Neuronal stem cell (in vitro differentiated cells): Measurements from ENCODE around the gene TRPM1.

ENCODE experiments used
- DNase-seq: peaks from one replicate; pipeline ENCODE4 v3.0.0-alpha.2; 2013; ENCODE audit warnings: low spot score
- H2AFZ ChIP-seq: one replicate; pipeline ENCODE4 v1.6.1; 2013; ENCODE audit warnings: mild to moderate bottlenecking, low read length, inconsistent platforms
- H2AK5ac ChIP-seq: 2 replicates; pipeline ENCODE4 v1.6.1; 2013; ENCODE audit warnings: low read depth, mild to moderate bottlenecking, inconsistent platforms, low read length, moderate library complexity, mixed read lengths
- H2BK120ac ChIP-seq: 2 replicates; pipeline ENCODE4 v1.6.1; 2013; ENCODE audit warnings: low read depth, mild to moderate bottlenecking, inconsistent platforms, low read length, moderate library complexity, mixed read lengths
- H2BK12ac ChIP-seq: one replicate; pipeline ENCODE4 v1.6.1; 2013; ENCODE audit warnings: low read length, inconsistent platforms
- H2BK15ac ChIP-seq: 2 replicates; pipeline ENCODE4 v1.6.1; 2013; ENCODE audit warnings: mild to moderate bottlenecking, low read length, inconsistent platforms, mixed read lengths
- H2BK5ac ChIP-seq: one replicate; pipeline ENCODE4 v1.6.1; 2013; ENCODE audit warnings: inconsistent platforms, mild to moderate bottlenecking, low read length, moderate library complexity
- H3K14ac ChIP-seq: one replicate; pipeline ENCODE4 v1.6.1; 2013; ENCODE audit warnings: low read length, inconsistent platforms
- H3K18ac ChIP-seq: 2 replicates; pipeline ENCODE4 v1.6.1; 2013; ENCODE audit warnings: low read length, inconsistent platforms
- H3K23ac ChIP-seq: 2 replicates; pipeline ENCODE4 v1.6.1; 2013; ENCODE audit warnings: low read depth, mild to moderate bottlenecking, mixed read lengths, low read length, inconsistent platforms; ENCODE audit not compliant: poor library complexity
- H3K27ac ChIP-seq: replicated peaks from 3 replicates; pipeline ENCODE4 v1.5.1; 2013; ENCODE audit warnings: low read length, inconsistent platforms
- H3K27me3 ChIP-seq, 3 experiments: 2 replicates each; pipeline ENCODE4 v1.6.1; 2013; ENCODE audit warnings: low read length in 3 of 3, mild to moderate bottlenecking in 2 of 3, inconsistent platforms in 1 of 3, low read depth in 1 of 3, mixed read lengths in 1 of 3, moderate library complexity in 1 of 3; ENCODE audit not compliant: control insufficient read depth in 3 of 3, insufficient read depth in 3 of 3
- H3K36me3 ChIP-seq, 2 donors: replicated peaks in 1 of 2; 2 replicates each; pipeline ENCODE4 v1.6.1; 2013; ENCODE audit warnings: low read length in 2 of 2; ENCODE audit not compliant: control insufficient read depth in 2 of 2, insufficient read depth in 2 of 2
- H3K4ac ChIP-seq: 2 replicates; pipeline ENCODE4 v1.6.1; 2013; ENCODE audit warnings: inconsistent platforms, mild to moderate bottlenecking, low read length, moderate library complexity
- H3K4me1 ChIP-seq, 2 donors: 1 replicate in 1 of 2; 2 replicates in 1 of 2; pipeline ENCODE4 v1.6.1; 2013; ENCODE audit warnings: low read length in 2 of 2, low read depth in 1 of 2; ENCODE audit not compliant: control insufficient read depth in 2 of 2, insufficient read depth in 1 of 2
- H3K4me2 ChIP-seq: one replicate; pipeline ENCODE4 v1.6.1; 2013; ENCODE audit warnings: mild to moderate bottlenecking, low read length, inconsistent platforms; ENCODE audit not compliant: insufficient read depth, poor library complexity, severe bottlenecking
- H3K4me3 ChIP-seq, 2 donors: 2 replicates each; pipeline ENCODE4 v1.5.1; 2013; ENCODE audit warnings: low read length in 2 of 2, mild to moderate bottlenecking in 2 of 2, inconsistent platforms in 1 of 2, moderate library complexity in 1 of 2
- H3K79me1 ChIP-seq: one replicate; pipeline ENCODE4 v1.6.1; 2013; ENCODE audit warnings: low read depth, mild to moderate bottlenecking, inconsistent platforms, low read length, moderate library complexity
- H3K9ac ChIP-seq: one replicate; pipeline ENCODE4 v1.6.1; 2013; ENCODE audit warnings: mild to moderate bottlenecking, low read depth, low read length, inconsistent platforms; ENCODE audit not compliant: poor library complexity
- H3K9me3 ChIP-seq, 2 donors: replicated peaks in 1 of 2; 2 replicates each; pipeline versions ENCODE3 to v1.6.1; 2013; ENCODE audit warnings: low read length in 2 of 2, mild to moderate bottlenecking in 2 of 2, inconsistent platforms in 1 of 2, low read depth in 1 of 2, mixed read lengths in 1 of 2, moderate library complexity in 1 of 2; ENCODE audit not compliant: control insufficient read depth in 2 of 2, insufficient read depth in 1 of 2
- H4K8ac ChIP-seq: one replicate; pipeline ENCODE4 v1.6.1; 2013; ENCODE audit warnings: low read depth, mild to moderate bottlenecking, inconsistent platforms, low read length, moderate library complexity
- H4K91ac ChIP-seq: one replicate; pipeline ENCODE4 v1.6.1; 2013; ENCODE audit warnings: low read length, low read depth, mild to moderate bottlenecking, inconsistent platforms; ENCODE audit not compliant: poor library complexity
- WGBS, 2 donors: extraction: QIAGEN DNeasy Blood & Tissue Kit; methylation state at CpG; one replicate each; pipeline ENCODE4 v1.1.7; 2013; ENCODE audit warnings: missing lambda C conversion rate in 2 of 2, mixed read lengths in 1 of 2; ENCODE audit not compliant: insufficient read length in 2 of 2, insufficient replicate concordance in 1 of 2; ENCODE audit errors: extremely low coverage in 2 of 2; 5-methylcytosine and 5-hydroxymethylcytosine counted together

The TRPM1 gene

DNA sequence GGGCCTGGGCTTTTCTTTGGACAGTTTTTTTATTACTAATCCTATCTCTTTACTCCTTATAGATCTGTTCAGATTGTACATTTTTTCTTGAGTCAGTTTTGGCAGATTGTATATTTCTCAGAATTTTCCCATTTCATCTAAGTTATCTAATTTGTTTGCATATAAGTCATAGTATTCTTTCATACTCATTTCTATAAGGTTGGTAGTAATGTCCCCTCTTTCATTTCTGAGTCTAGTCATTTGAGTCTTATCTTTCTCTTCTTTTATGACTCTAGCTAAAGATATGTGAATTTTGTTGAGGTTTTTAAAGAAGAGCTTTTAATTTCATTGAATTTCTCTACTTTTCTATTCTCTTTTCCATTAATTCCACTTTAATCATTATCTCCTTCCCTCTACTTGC is 27.2 kb downstream of the TRPM1 start:
- Histone ChIP-seq H3K27me3 (peaks cover 0 to 2% (median 0%) of the 10 kb centered on the region in 3 experiments), H3K27ac (no peak overlapping the region), H3K4me1 (peaks cover 0 to 6% of the 10 kb centered on the region in 2 donors), H2BK5ac (no peak overlapping the region), H3K23ac (no peak overlapping the region), H2BK120ac (no peak overlapping the region), H3K9me3 (no peaks in the 10 kb centered on the region), H2BK15ac (no peak overlapping the region), H3K4me2 (no peak overlapping the region), H3K4ac (no peak overlapping the region), H3K79me1 (no peaks in the 10 kb centered on the region), H3K14ac (no peak overlapping the region), H3K18ac (no peak overlapping the region), H2AK5ac (no peak overlapping the region), H4K91ac (no peak overlapping the region), H4K8ac (no peak overlapping the region), H3K4me3 (no peak overlapping the region), H3K9ac (no peak overlapping the region), H2AFZ (no peak overlapping the region), H3K36me3 (no peaks in the 10 kb centered on the region), H2BK12ac (no peak overlapping the region)
- DNase-seq, result no peak

DNA sequence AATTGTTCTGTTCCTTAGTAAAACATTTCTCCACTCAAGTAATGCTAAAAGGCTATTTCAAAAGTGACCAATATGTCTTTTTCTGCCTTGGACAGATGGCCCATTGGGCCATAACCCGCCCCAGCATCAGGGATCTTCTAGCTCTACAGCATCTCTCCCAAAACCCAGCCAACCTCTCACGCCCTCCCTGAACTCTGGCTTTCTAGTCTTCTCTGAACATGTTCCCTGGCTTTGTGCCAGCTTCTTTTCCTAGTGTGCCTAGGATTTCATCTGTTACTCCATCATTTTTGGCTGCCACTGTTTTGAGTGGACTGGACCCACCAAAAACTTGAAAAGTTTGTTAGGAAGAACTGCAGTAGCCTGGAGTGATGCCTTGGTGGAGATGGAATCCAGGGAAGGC is 30.7 kb downstream of the TRPM1 start:
- H3K9me3 ChIP-seq, result no peaks in the 10 kb centered on the region

DNA sequence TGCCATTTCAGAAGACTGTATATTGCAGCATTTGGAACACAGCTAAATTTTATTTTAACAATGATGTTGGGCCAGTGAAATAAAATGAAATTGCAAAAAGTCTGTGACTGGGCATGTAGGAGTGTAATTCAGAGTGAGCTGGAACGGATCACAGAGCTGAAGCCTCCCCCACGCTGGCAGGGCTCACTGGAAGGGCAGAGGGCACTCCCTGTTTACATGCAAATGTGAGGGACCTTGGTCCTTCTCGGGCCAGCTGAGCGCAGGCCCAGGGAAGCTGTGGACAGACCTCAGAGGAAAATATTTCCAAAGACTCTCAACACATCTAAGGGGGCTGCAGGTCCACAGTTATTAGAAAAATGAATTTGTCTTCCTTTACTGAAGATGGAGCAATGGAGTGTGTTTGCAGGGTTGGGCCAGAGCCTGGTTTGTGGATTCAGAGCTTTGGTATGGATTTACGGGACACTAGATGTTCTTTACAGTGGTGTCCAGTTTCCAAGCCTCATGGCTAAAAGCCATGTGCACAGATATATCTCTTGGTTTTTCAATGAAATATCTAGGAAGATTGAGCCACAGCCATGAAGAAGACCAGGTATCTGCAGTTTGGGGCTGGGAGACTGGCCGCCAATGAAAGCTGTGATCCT is 32.0 kb downstream of the TRPM1 start:
- no peaks in the 10 kb centered on the region for H3K9me3 ChIP-seq
- H3K4me1 ChIP-seq, result no peaks in the 10 kb centered on the region
- H2BK12ac ChIP-seq, result no peak overlapping the region
- H4K91ac ChIP-seq, result no peak overlapping the region
- H3K27ac ChIP-seq, result no peak overlapping the region
- H2BK15ac ChIP-seq, result no peak overlapping the region
- no peaks in the 10 kb centered on the region for H3K36me3 ChIP-seq
- no peak overlapping the region for H2BK5ac ChIP-seq
- no peak for DNase-seq
- H2AK5ac ChIP-seq, result no peak overlapping the region
- no peak overlapping the region for H3K9ac ChIP-seq
- no peaks in the 10 kb centered on the region for H3K27me3 ChIP-seq
- no peak overlapping the region for H2BK120ac ChIP-seq
- H3K4me3 ChIP-seq, result no peak overlapping the region
- no peak overlapping the region for H3K4ac ChIP-seq
- H4K8ac ChIP-seq, result no peak overlapping the region
- H3K14ac ChIP-seq, result no peak overlapping the region
- WGBS, 2 donors, result no CpG with 5 or more reads among the region's 6 CpGs
- peaks cover 1% of the 10 kb centered on the region for H3K79me1 ChIP-seq
- H3K18ac ChIP-seq, result no peak overlapping the region
- H3K23ac ChIP-seq, result no peak overlapping the region
- no peak overlapping the region for H3K4me2 ChIP-seq
- H2AFZ ChIP-seq, result no peak overlapping the region

More for the DNA sequence above, 30.7 kb downstream of the TRPM1 start:
- Histone ChIP-seq H2BK15ac (no peak overlapping the region), H3K79me1 (peaks cover under 1% of the 10 kb centered on the region), H2AK5ac (no peak overlapping the region), H4K91ac (no peak overlapping the region), H2BK12ac (no peak overlapping the region), H3K27ac (no peak overlapping the region), H3K18ac (no peak overlapping the region), H3K4me1 (no peaks in the 10 kb centered on the region), H3K27me3 (no peaks in the 10 kb centered on the region), H3K14ac (no peak overlapping the region), H2BK120ac (no peak overlapping the region), H3K36me3 (no peaks in the 10 kb centered on the region), H3K9ac (no peak overlapping the region), H3K4me3 (no peak overlapping the region), H4K8ac (no peak overlapping the region), H3K23ac (no peak overlapping the region), H2BK5ac (no peak overlapping the region), H3K4ac (no peak overlapping the region), H3K4me2 (no peak overlapping the region), H2AFZ (no peak overlapping the region)
- no peak for DNase-seq
- no CpG with 5 or more reads among the region's 2 CpGs for WGBS, 2 donors

DNA sequence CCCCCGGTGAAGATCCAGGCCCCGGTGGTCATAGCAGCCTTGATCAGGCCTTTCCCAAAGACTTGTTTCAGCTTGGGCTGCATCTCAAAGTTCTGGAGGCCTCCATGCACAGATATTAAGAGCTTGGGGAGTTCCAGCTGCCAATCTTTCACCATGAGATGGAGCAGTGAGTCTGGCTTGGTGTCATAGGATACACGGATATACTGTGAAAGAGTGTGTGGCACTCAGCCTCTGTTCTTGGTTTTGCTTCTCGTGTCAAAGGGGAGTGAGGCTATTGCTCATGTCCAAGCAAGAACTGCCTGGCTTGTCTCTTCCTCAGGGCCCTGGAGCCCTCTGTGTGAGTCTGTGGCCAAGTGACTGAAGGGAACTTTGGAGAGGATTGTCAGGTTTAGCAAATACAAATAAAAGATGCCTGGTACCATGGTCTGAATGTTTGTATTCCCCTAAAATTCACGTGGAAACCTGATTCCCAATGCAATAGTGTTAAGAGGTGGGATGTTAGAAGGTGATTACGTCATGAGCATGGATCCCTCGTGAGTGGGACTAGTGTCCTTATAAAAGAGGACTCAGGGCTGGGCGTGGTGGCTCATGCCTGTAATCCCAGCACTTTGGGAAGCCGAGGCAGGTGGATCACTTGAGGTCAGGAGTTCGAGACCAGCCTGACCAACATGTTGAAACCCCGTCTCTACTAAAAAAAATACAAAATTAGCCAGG is 33.5 kb downstream of the TRPM1 start:
- no CpG with 5 or more reads among the region's 11 CpGs for WGBS, 2 donors
- Histone ChIP-seq H3K79me1 (peaks cover 1% of the 10 kb centered on the region), H3K9me3 (no peaks in the 10 kb centered on the region), H3K9ac (no peak overlapping the region), H4K91ac (no peak overlapping the region), H2BK12ac (no peak overlapping the region), H2AFZ (no peak overlapping the region), H3K27ac (no peak overlapping the region), H3K27me3 (no peaks in the 10 kb centered on the region), H3K14ac (no peak overlapping the region), H3K4ac (no peak overlapping the region), H2BK120ac (no peak overlapping the region), H2BK15ac (no peak overlapping the region), H4K8ac (no peak overlapping the region), H3K4me3 (no peak overlapping the region), H3K4me2 (no peak overlapping the region), H3K18ac (no peak overlapping the region), H3K23ac (no peak overlapping the region), H2BK5ac (no peak overlapping the region), H2AK5ac (no peak overlapping the region), H3K36me3 (no peaks in the 10 kb centered on the region), H3K4me1 (no peaks in the 10 kb centered on the region)
- no peak for DNase-seq
